ENCODE data around the gene HOXC6. TPM values are rescaled to one million over a fixed set of nuclear protein-coding genes. Genes with fewer than 3 reads are reported as not detected.
A peak's percentile ranks its signal among the peaks of the same experiment; 100 is the strongest.

Gene HOXC6
- total RNA-seq, 1 donor from 2014 or later, result 2.6 TPM

DNA sequence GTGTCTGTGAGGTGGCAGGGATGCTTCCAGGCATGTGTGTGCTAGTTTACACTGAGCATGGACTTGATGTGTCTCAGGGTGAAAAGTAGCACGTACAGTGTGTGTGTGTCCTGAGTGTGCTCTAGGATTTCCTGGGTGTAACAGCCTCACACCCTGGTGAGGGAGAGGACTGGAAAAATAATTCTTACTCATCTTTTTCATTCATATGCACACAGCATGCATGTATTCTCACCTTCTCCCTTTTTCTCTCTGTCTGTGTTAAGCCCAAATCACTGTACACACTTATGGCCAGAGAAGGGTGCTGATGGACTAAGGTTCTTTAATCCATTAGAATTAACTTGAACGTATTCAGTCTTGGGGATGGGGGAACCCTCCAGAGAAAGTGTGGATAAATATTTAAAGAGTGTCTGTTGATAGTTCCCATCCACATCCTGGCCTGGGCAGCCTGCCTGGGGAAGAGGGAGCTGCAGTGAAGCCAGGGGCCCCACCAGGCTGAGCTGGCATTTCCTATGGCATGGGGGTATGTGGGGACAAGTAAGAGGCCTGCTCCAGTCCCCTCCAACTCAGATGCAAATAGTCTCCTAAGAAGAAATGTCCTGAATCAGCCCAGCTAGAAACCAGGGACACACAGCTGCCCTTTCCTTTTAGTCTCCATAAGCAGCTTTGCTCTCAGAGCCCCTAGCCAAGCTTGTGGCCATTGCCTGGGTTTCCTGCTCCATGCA lies 20.5 kb upstream of the HOXC6 start:
- peak overlapping the region in 2 of 3 donors; percentile 0 to 6 for H3K4me3 ChIP-seq (ENCODE audit: low read length in 3 of 3)
- no peaks in the 10 kb centered on the region for H3K9me3 ChIP-seq (ENCODE audit: control insufficient read depth in 3 of 3, low read length in 3 of 3)
- H3K36me3 ChIP-seq (ENCODE audit: control insufficient read depth in 3 of 3, insufficient read depth in 3 of 3, low read length in 3 of 3), result no peaks in the 10 kb centered on the region
- H3K4me1 ChIP-seq (ENCODE audit: control insufficient read depth in 3 of 3, insufficient read depth in 3 of 3, low read length in 3 of 3), result peaks cover 55 to 65% (median 58%) of the 10 kb centered on the region in 3 donors
- peak overlapping the region in 2 of 3 donors; percentile 57 to 87 for H3K9ac ChIP-seq (ENCODE audit: low read depth in 1 of 3, low read length in 3 of 3)
- H3K27ac ChIP-seq (ENCODE audit: low read depth, low read length), result no peak overlapping the region
- peaks cover 0 to 3% (median 2%) of the 10 kb centered on the region in 3 donors for H3K27me3 ChIP-seq (ENCODE audit: control insufficient read depth in 3 of 3, insufficient read depth in 3 of 3, low read length in 3 of 3)

DNA sequence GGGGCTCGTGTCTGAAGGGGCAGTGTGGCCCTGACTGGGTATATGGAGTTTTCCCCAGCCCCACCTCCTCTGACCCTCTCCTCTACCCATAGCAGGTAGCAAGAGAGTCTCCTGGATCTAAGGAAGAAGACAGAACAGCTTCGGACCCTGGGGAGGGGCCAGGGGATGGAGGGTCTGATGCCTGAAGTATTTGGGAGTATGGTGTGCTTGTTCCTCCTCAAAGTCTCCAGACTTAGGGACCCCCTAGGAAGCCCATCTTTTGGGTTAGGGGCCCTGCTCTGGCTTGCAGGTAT lies 20.0 kb upstream of the HOXC6 start:
- Histone ChIP-seq H3K4me1 (ENCODE audit: control insufficient read depth in 3 of 3, insufficient read depth in 3 of 3, low read length in 3 of 3) (peaks cover 55 to 65% (median 58%) of the 10 kb centered on the region in 3 donors), H3K9me3 (ENCODE audit: control insufficient read depth in 3 of 3, low read length in 3 of 3) (no peaks in the 10 kb centered on the region), H3K27ac (ENCODE audit: low read depth, low read length) (no peak overlapping the region), H3K9ac (ENCODE audit: low read depth in 1 of 3, low read length in 3 of 3) (peak overlapping the region in 2 of 3 donors; percentile 32 to 57), H3K36me3 (ENCODE audit: control insufficient read depth in 3 of 3, insufficient read depth in 3 of 3, low read length in 3 of 3) (no peaks in the 10 kb centered on the region), H3K4me3 (ENCODE audit: low read length in 3 of 3) (peak overlapping the region in 1 of 3 donors; percentile 6), H3K27me3 (ENCODE audit: control insufficient read depth in 3 of 3, insufficient read depth in 3 of 3, low read length in 3 of 3) (peaks cover 0 to 2% (median 0%) of the 10 kb centered on the region in 3 donors)

DNA sequence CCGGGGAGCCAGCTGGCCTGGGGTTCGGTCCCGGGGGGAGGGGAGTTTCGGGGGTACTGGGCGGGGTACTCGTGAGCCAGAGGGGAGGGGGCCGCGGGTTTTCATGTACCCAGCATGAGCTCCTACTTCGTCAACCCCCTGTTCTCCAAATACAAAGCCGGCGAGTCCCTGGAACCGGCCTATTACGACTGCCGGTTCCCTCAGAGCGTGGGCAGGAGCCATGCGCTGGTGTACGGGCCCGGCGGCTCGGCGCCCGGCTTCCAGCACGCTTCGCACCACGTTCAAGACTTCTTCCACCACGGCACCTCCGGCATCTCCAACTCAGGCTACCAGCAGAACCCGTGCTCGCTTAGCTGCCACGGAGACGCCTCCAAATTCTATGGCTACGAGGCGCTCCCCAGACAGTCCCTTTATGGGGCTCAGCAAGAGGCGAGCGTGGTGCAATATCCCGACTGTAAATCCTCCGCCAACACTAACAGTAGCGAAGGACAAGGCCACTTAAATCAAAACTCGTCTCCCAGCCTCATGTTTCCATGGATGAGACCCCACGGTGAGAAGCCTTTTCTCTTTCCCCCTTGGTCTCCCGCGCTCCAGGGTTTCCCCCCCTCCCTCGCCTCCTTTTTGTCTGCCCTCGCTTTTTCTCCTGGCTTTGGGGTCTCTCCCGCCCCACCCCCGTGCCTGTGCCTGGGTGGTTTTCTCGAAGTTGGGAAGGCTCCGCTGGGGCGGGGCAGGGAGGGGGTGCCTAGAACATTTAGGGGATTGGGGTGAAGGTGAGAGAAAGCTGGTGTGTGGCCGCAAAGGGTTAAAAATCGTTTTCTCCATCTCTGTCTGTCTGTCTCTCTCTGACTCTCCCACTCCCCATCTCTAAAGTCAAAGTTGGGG lies 18.8 kb upstream of the HOXC6 start:
- Histone ChIP-seq H3K4me3 (ENCODE audit: low read length in 3 of 3) (peak overlapping the region; percentile 68 to 78 (median 76)), H3K4me1 (ENCODE audit: control insufficient read depth in 3 of 3, insufficient read depth in 3 of 3, low read length in 3 of 3) (peaks cover 57 to 64% (median 57%) of the 10 kb centered on the region in 3 donors), H3K27me3 (ENCODE audit: control insufficient read depth in 3 of 3, insufficient read depth in 3 of 3, low read length in 3 of 3) (peaks cover 0 to 2% (median 0%) of the 10 kb centered on the region in 3 donors), H3K9ac (ENCODE audit: low read depth in 1 of 3, low read length in 3 of 3) (peak overlapping the region; percentile 78 to 85 (median 85)), H3K9me3 (ENCODE audit: control insufficient read depth in 3 of 3, low read length in 3 of 3) (no peaks in the 10 kb centered on the region), H3K27ac (ENCODE audit: low read depth, low read length) (peak overlapping the region; percentile 75), H3K36me3 (ENCODE audit: control insufficient read depth in 3 of 3, insufficient read depth in 3 of 3, low read length in 3 of 3) (no peaks in the 10 kb centered on the region)

DNA sequence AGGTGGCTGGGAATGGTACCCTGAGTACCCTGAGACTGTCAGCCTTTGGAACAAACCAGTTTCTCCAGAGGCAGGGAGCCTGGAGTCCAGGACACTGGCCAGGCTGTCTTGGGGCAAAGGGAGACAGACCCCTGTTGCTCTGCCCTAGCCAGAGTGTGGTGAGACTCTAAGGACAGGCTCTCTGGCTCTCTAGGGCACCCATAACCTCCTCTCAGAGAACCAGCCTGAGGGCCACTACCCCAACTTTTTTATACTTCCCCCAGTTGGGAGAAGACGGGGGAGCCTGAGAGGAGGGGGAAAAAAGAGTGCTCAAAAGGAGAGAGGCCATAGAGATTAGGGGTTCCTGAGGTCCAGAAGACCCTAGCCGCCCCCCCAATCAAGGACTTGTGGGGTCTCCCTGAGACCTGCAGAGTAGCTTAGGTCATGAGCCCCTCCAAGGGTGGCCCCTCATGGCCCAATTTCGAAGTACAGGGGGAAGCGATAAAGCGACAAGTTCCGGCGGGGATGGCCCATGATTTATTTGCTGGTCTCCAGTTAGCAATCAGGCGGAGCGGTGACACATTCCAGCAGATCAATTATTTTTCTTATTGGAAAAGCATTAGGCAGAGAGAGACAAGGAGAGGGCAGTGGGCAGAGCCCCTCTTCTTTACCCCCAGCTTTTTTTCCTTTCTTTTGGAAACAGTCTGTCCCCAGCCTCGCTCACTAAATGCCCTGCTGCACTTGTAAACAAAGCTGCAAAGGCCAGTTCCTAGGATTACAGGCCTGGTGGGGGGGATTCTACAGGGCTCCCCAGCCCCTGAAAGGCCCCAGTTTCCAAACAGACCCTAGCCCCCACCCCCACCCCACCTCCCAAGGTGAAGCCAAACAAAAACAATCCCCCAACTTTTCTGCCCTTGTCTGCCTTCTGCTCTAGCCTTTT lies 17.9 kb upstream of the HOXC6 start:
- H3K36me3 ChIP-seq (ENCODE audit: control insufficient read depth in 3 of 3, insufficient read depth in 3 of 3, low read length in 3 of 3), result no peaks in the 10 kb centered on the region
- H3K9ac ChIP-seq (ENCODE audit: low read depth in 1 of 3, low read length in 3 of 3), result peak overlapping the region; percentile 78 to 85 (median 85)
- no peaks in the 10 kb centered on the region for H3K9me3 ChIP-seq (ENCODE audit: control insufficient read depth in 3 of 3, low read length in 3 of 3)
- peak overlapping the region; percentile 68 to 78 (median 76) for H3K4me3 ChIP-seq (ENCODE audit: low read length in 3 of 3)
- peaks cover 0 to 2% (median 0%) of the 10 kb centered on the region in 3 donors for H3K27me3 ChIP-seq (ENCODE audit: control insufficient read depth in 3 of 3, insufficient read depth in 3 of 3, low read length in 3 of 3)
- H3K27ac ChIP-seq (ENCODE audit: low read depth, low read length), result peak overlapping the region; percentile 75
- H3K4me1 ChIP-seq (ENCODE audit: control insufficient read depth in 3 of 3, insufficient read depth in 3 of 3, low read length in 3 of 3), result peaks cover 58 to 63% (median 59%) of the 10 kb centered on the region in 3 donors

DNA sequence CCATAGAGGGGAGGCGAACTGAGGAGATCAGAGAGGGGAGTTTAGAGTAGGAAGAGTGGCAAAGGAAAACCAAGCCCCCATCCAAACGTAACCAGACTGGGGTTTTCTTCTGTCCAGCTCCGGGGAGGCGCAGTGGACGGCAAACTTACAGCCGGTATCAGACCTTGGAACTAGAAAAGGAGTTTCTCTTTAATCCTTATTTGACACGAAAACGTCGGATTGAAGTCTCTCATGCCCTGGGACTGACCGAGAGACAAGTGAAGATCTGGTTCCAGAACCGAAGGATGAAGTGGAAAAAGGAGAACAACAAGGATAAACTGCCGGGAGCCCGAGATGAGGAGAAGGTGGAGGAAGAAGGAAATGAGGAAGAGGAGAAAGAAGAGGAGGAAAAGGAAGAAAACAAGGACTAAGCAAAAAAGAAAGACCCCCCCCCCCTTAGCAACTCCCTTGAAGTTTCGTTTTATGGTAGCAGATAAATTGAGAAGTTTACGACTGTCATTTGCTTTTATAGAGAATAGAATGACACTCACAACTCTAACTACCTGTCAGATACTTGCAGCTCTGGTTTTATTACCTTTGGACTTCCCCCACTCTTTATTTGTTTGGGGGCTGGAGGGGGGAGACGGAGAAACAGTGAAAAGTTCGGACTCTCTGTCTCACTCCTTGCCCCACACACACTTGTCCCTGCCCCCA lies 17.1 kb upstream of the HOXC6 start:
- Histone ChIP-seq H3K27me3 (ENCODE audit: control insufficient read depth in 3 of 3, insufficient read depth in 3 of 3, low read length in 3 of 3) (peaks cover 0 to 2% (median 0%) of the 10 kb centered on the region in 3 donors), H3K9me3 (ENCODE audit: control insufficient read depth in 3 of 3, low read length in 3 of 3) (no peaks in the 10 kb centered on the region), H3K36me3 (ENCODE audit: control insufficient read depth in 3 of 3, insufficient read depth in 3 of 3, low read length in 3 of 3) (no peaks in the 10 kb centered on the region), H3K27ac (ENCODE audit: low read depth, low read length) (peak overlapping the region; percentile 75), H3K4me3 (ENCODE audit: low read length in 3 of 3) (peak overlapping the region in 2 of 3 donors; percentile 23 to 48), H3K9ac (ENCODE audit: low read depth in 1 of 3, low read length in 3 of 3) (peak overlapping the region; percentile 61 to 85 (median 78)), H3K4me1 (ENCODE audit: control insufficient read depth in 3 of 3, insufficient read depth in 3 of 3, low read length in 3 of 3) (peaks cover 54 to 67% (median 62%) of the 10 kb centered on the region in 3 donors)

DNA sequence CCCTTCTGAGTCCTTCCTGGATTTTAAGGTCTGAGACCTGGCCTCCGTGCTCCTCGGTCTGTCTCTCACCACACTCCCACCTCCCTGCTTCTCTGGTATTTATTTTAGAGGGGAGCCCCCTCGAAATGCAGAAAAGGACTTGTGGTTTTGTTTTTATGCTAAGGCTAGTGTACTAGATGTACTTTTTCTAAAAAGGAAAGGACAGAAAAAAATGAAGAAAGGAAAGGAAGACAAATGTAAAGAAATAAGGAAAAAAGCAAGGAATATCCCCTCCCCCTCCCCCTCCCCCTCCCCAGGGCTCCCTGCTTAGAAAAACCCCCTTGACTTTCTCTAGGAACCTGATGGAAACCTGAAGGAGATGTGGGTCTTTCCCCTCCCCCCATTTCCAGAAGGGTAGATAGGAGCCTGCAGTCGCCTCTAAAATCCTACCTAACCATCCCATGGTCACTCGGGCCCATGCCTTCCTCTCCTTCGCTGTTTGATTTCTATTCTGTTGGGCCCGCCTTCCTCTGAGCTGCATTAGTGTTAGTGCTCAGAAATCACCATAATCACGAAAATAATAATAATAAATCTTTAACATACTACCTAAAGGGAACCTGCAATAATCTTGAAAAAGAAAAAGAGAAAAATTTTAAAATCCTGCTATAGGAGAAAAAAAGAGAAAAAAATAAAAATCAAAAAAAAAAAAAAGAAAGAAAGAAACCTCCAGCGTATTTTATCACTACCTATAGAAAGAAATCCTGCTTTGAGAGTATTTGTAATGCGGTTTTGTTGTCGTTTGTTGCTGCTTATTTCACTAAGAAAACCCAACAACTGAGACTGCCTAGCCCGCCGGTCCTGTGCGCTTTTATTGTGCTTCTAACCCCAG lies 16.3 kb upstream of the HOXC6 start:
- Histone ChIP-seq H3K27me3 (ENCODE audit: control insufficient read depth in 3 of 3, insufficient read depth in 3 of 3, low read length in 3 of 3) (peaks cover 0 to 2% (median 0%) of the 10 kb centered on the region in 3 donors), H3K4me1 (ENCODE audit: control insufficient read depth in 3 of 3, insufficient read depth in 3 of 3, low read length in 3 of 3) (peaks cover 49 to 62% (median 54%) of the 10 kb centered on the region in 3 donors), H3K4me3 (ENCODE audit: low read length in 3 of 3) (peak overlapping the region in 1 of 3 donors; percentile 48), H3K9me3 (ENCODE audit: control insufficient read depth in 3 of 3, low read length in 3 of 3) (no peaks in the 10 kb centered on the region), H3K9ac (ENCODE audit: low read depth in 1 of 3, low read length in 3 of 3) (peak overlapping the region; percentile 33 to 85 (median 78)), H3K36me3 (ENCODE audit: control insufficient read depth in 3 of 3, insufficient read depth in 3 of 3, low read length in 3 of 3) (no peaks in the 10 kb centered on the region), H3K27ac (ENCODE audit: low read depth, low read length) (peak overlapping the region; percentile 75)

DNA sequence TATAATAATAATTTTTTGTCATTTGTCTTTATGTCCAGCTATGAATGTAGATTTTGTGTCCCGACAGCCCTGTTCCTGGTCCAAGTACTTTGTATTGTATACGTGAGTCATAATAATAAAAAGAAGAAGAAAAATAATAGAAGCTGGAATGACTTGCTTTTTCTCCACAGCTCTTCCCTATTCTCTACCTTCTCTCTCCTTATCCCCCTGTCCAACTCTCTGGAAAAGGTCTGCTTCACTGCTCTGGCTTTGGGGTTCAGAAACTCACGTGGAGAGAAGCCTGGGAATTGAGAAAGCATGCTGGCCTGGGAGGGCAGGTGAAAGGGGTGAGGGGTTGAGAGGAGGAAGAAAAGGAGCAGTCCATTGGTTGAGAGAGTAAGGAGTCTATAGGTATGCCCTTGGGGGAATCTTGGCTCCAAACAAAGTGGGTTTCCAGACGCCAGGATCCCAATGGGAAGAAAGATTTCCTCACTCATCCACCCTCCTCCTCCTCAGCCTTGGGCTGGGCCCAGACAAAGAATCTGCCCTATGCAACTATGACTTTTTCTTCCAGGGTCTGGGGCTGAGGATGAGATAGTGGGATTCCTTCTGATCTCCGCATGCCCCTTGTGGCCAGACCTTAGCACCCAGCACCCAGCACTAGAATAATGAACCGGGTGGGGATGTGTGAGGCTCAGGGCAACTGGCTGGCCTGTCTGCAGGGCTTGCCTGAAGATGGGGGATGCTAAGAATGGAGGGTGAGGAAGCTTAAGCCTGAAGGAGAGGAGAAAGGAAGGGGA lies 15.4 kb upstream of the HOXC6 start:
- H3K9ac ChIP-seq (ENCODE audit: low read depth in 1 of 3, low read length in 3 of 3), result peak overlapping the region; percentile 7 to 89 (median 33)
- H3K27me3 ChIP-seq (ENCODE audit: control insufficient read depth in 3 of 3, insufficient read depth in 3 of 3, low read length in 3 of 3), result peaks cover 0 to 2% (median 0%) of the 10 kb centered on the region in 3 donors
- H3K4me1 ChIP-seq (ENCODE audit: control insufficient read depth in 3 of 3, insufficient read depth in 3 of 3, low read length in 3 of 3), result peaks cover 40 to 54% (median 47%) of the 10 kb centered on the region in 3 donors

More for the DNA sequence above, 15.4 kb upstream of the HOXC6 start:
- Histone ChIP-seq H3K27ac (ENCODE audit: low read depth, low read length) (peak overlapping the region; percentile 93), H3K36me3 (ENCODE audit: control insufficient read depth in 3 of 3, insufficient read depth in 3 of 3, low read length in 3 of 3) (no peaks in the 10 kb centered on the region), H3K4me3 (ENCODE audit: low read length in 3 of 3) (no peak overlapping the region), H3K9me3 (ENCODE audit: control insufficient read depth in 3 of 3, low read length in 3 of 3) (no peaks in the 10 kb centered on the region)
